Measurements from ENCODE around the gene DHDH. TPM values are rescaled to one million over a fixed set of nuclear protein-coding genes. Genes with fewer than 3 reads are reported as not detected.
"Not testable (repeated sequence)": the region's sequence is repeated elsewhere in the genome, so short reads cannot be mapped to it uniquely, and the experiment has no call there.

Gene DHDH
- total RNA-seq, 1 experiment from 2014 or later, result not detected

- Histone ChIP-seq H3K4me1 (no peaks in the 10 kb centered on the region), H3K27ac (no peak overlapping the region), H3K4me3 (no peak overlapping the region), H3K27me3 (no peaks in the 10 kb centered on the region), H3K36me3 (peaks cover 23% of the 10 kb centered on the region), H3K9me3 (replicated peaks) (no peaks in the 10 kb centered on the region)
- DNase-seq, result no peak
Measured at GRCh38 chr19:48906324-48906723, 27.2 kb upstream of the DHDH start.

- no peaks in the 10 kb centered on the region for H3K9me3 ChIP-seq (replicated peaks)
- no peak overlapping the region for H3K4me3 ChIP-seq
- no peak overlapping the region for H3K27ac ChIP-seq
- H3K27me3 ChIP-seq, result no peaks in the 10 kb centered on the region
- no peak for DNase-seq
- peaks cover 33% of the 10 kb centered on the region for H3K36me3 ChIP-seq
- no peaks in the 10 kb centered on the region for H3K4me1 ChIP-seq
Measured at GRCh38 chr19:48907671-48908070, 25.8 kb upstream of the DHDH start.

GRCh38 chr19:48909424-48910077, 23.9 kb upstream of the DHDH start:
- not testable (repeated sequence) for H3K9me3 ChIP-seq (replicated peaks); H3K4me3 ChIP-seq; H3K27ac ChIP-seq; H3K27me3 ChIP-seq; DNase-seq; H3K4me1 ChIP-seq
- H3K36me3 ChIP-seq, result peaks cover 41% of the 10 kb centered on the region

GRCh38 chr19:48910803-48911202, 22.7 kb upstream of the DHDH start:
- DNase-seq, result no peak

GRCh38 chr19:48913114-48913889, 20.2 kb upstream of the DHDH start:
- no peak overlapping the region for H3K27ac ChIP-seq
- H3K9me3 ChIP-seq (replicated peaks), result no peaks in the 10 kb centered on the region
- H3K36me3 ChIP-seq, result peaks cover 34% of the 10 kb centered on the region
- no peaks in the 10 kb centered on the region for H3K4me1 ChIP-seq
- DNase-seq, result peak; percentile 32 to 61
- no peaks in the 10 kb centered on the region for H3K27me3 ChIP-seq
- no peak overlapping the region for H3K4me3 ChIP-seq

More at GRCh38 chr19:48910803-48911202, 22.7 kb upstream of the DHDH start:
- Histone ChIP-seq H3K27ac (no peak overlapping the region), H3K4me3 (no peak overlapping the region), H3K36me3 (peaks cover 40% of the 10 kb centered on the region), H3K4me1 (no peaks in the 10 kb centered on the region), H3K9me3 (replicated peaks) (no peaks in the 10 kb centered on the region), H3K27me3 (no peaks in the 10 kb centered on the region)

GRCh38 chr19:48914181-48914580, 19.3 kb upstream of the DHDH start:
- Histone ChIP-seq H3K4me1 (no peaks in the 10 kb centered on the region), H3K9me3 (replicated peaks) (no peaks in the 10 kb centered on the region), H3K36me3 (peaks cover 38% of the 10 kb centered on the region), H3K4me3 (no peak overlapping the region), H3K27ac (no peak overlapping the region), H3K27me3 (no peaks in the 10 kb centered on the region)
- no peak for DNase-seq

GRCh38 chr19:48915757-48916156, 17.7 kb upstream of the DHDH start:
- Histone ChIP-seq H3K4me3 (no peak overlapping the region), H3K9me3 (replicated peaks) (no peaks in the 10 kb centered on the region), H3K27me3 (no peaks in the 10 kb centered on the region), H3K36me3 (peaks cover 36% of the 10 kb centered on the region), H3K4me1 (no peaks in the 10 kb centered on the region), H3K27ac (no peak overlapping the region)
- DNase-seq, result no peak

GRCh38 chr19:48918071-48918470, 15.4 kb upstream of the DHDH start:
- Histone ChIP-seq H3K4me1 (no peaks in the 10 kb centered on the region), H3K27ac (no peak overlapping the region), H3K9me3 (replicated peaks) (no peaks in the 10 kb centered on the region), H3K4me3 (no peak overlapping the region), H3K36me3 (peaks cover 19% of the 10 kb centered on the region), H3K27me3 (no peaks in the 10 kb centered on the region)
- no peak for DNase-seq

- Histone ChIP-seq H3K36me3 (peaks cover 13% of the 10 kb centered on the region), H3K27me3 (no peaks in the 10 kb centered on the region), H3K4me1 (no peaks in the 10 kb centered on the region), H3K4me3 (no peak overlapping the region), H3K27ac (no peak overlapping the region), H3K9me3 (replicated peaks) (no peaks in the 10 kb centered on the region)
- DNase-seq, result peak; percentile 56 to 62
Measured at GRCh38 chr19:48918801-48919247, 14.7 kb upstream of the DHDH start.

- H3K4me3 ChIP-seq; H3K27me3 ChIP-seq; H3K9me3 ChIP-seq (replicated peaks); H3K27ac ChIP-seq; H3K4me1 ChIP-seq; DNase-seq: not testable (repeated sequence)
- peaks cover 13% of the 10 kb centered on the region for H3K36me3 ChIP-seq
Measured at GRCh38 chr19:48919271-48919670, 14.2 kb upstream of the DHDH start.

GRCh38 chr19:48920949-48921348, 12.6 kb upstream of the DHDH start:
- Histone ChIP-seq H3K27me3 (no peaks in the 10 kb centered on the region), H3K4me1 (peaks cover 7% of the 10 kb centered on the region; the same call in 1 of the 2 replicates), H3K36me3 (peaks cover 9% of the 10 kb centered on the region), H3K4me3 (no peak overlapping the region), H3K27ac (no peak overlapping the region), H3K9me3 (replicated peaks) (no peaks in the 10 kb centered on the region)
- no peak for DNase-seq

GRCh38 chr19:48921721-48922500, 11.6 kb upstream of the DHDH start:
- no peaks in the 10 kb centered on the region for H3K9me3 ChIP-seq (replicated peaks)
- no peak overlapping the region for H3K4me3 ChIP-seq
- peaks cover 9% of the 10 kb centered on the region for H3K36me3 ChIP-seq

GRCh38 chr19:48922548-48923490, 10.7 kb upstream of the DHDH start:
- H3K36me3 ChIP-seq, result peaks cover 9% of the 10 kb centered on the region
- H3K4me3 ChIP-seq, result no peak overlapping the region
- no peak overlapping the region for H3K27ac ChIP-seq
- H3K9me3 ChIP-seq (replicated peaks), result no peaks in the 10 kb centered on the region
- no peak for DNase-seq
- H3K4me1 ChIP-seq, result peaks cover 7% of the 10 kb centered on the region; the same call in 1 of the 2 replicates
- H3K27me3 ChIP-seq, result no peaks in the 10 kb centered on the region

More at GRCh38 chr19:48921721-48922500, 11.6 kb upstream of the DHDH start:
- H3K27me3 ChIP-seq, result no peaks in the 10 kb centered on the region
- H3K27ac ChIP-seq, result no peak overlapping the region
- H3K4me1 ChIP-seq, result peaks cover 7% of the 10 kb centered on the region; the same call in 1 of the 2 replicates
- DNase-seq, result no peak
